ENCODE measurements around the gene CFAP119. TPM values are rescaled to one million over a fixed set of nuclear protein-coding genes. Genes with fewer than 3 reads are reported as not detected.

Gene CFAP119
- total and polyA plus RNA-seq, 10 of the 15 experiments (the other 5 are each of a cell fraction or from before 2014, with no cell fraction given), result 2.2 to 9.4 (median 4.3) TPM

- Histone ChIP-seq H3K79me2 (ENCODE audit: control insufficient read depth, insufficient read depth, low read length) (no peaks in the 10 kb centered on the region; the same call in 1 of the 2 replicates), H3K27ac (ENCODE audit: control insufficient read depth, insufficient read depth) (no peak overlapping the region), H3K9ac (ENCODE audit: control insufficient read depth, insufficient read depth, low read length) (no peak overlapping the region), H3K4me3 (no peak overlapping the region), H3K9me3 (replicated peaks; ENCODE audit: control insufficient read depth, insufficient read depth, low read length) (no peaks in the 10 kb centered on the region), H2AFZ (ENCODE audit: control insufficient read depth, low read depth, low read length) (no peak overlapping the region), H3K4me2 (ENCODE audit: control insufficient read depth, insufficient read depth) (no peak overlapping the region), H3K27me3 (replicated peaks in 1 of 2; ENCODE audit: control insufficient read depth in 2 of 2, insufficient read depth in 2 of 2, low read length in 1 of 2) (no peaks in the 10 kb centered on the region), H3K36me3 (ENCODE audit: control insufficient read depth in 2 of 2, insufficient read depth in 2 of 2, low read length in 1 of 2) (peaks cover 42 to 48% of the 10 kb centered on the region in 2 experiments), H3K4me1 (ENCODE audit: control insufficient read depth, insufficient read depth, low read length) (no peaks in the 10 kb centered on the region), H4K20me1 (ENCODE audit: control insufficient read depth, insufficient read depth) (no peaks in the 10 kb centered on the region)
- ChIA-PET SMC1A (ENCODE audit: uncharacterized antibody, unreplicated experiment) (no interaction called here), RAD21 (ENCODE audit: unreplicated experiment) (interaction anchor here (0.5 to 0.6 kb wide), 2 partner anchors 104 to 697 kb away, joined by 3 to 5 read pairs; no protein-coding TSS in a partner anchor), CTCF (interaction anchor here (1.1 to 1.2 kb wide), 2 partner anchors 9 to 12 kb away, joined by 3 to 6 read pairs; no protein-coding TSS in a partner anchor), POLR2A (no interaction called here)
- BruUV-seq (replicated peaks), result no TSS peak
- no peak for TF ChIP-seq MYB (IDR thresholded peaks at IDR 0.05; ENCODE audit: borderline replicate concordance, low read depth, low read length)
- TF ChIP-seq, protein P1, sequence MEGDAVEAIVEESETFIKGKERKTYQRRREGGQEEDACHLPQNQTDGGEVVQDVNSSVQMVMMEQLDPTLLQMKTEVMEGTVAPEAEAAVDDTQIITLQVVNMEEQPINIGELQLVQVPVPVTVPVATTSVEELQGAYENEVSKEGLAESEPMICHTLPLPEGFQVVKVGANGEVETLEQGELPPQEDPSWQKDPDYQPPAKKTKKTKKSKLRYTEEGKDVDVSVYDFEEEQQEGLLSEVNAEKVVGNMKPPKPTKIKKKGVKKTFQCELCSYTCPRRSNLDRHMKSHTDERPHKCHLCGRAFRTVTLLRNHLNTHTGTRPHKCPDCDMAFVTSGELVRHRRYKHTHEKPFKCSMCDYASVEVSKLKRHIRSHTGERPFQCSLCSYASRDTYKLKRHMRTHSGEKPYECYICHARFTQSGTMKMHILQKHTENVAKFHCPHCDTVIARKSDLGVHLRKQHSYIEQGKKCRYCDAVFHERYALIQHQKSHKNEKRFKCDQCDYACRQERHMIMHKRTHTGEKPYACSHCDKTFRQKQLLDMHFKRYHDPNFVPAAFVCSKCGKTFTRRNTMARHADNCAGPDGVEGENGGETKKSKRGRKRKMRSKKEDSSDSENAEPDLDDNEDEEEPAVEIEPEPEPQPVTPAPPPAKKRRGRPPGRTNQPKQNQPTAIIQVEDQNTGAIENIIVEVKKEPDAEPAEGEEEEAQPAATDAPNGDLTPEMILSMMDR (IDR thresholded peaks at IDR 0.05 in 2 of 3, conservative IDR thresholded peaks at IDR 0.05 in 1 of 3; ENCODE audit: control insufficient read depth in 2 of 3, extremely low read depth in 1 of 3, insufficient read depth in 1 of 3, low read depth in 3 of 3, low read length in 3 of 3), result peak in 1 of 3 experiments; percentile 30; a peak in 1 of 6 replicates
- FAIRE-seq (no peak), DNase-seq (ENCODE audit: low read depth, low spot score) (no peak), ATAC-seq (peak; percentile 43; the same call in 2 of the 3 replicates)
- intact Hi-C loops (cut with micrococcal nuclease; ENCODE audit: unreplicated experiment), result no loop called here
- in situ Hi-C loops (cut with MboI), result no loop called here
- 85% methylated on average over 5 of the region's 6 CpGs for WGBS (ENCODE audit: insufficient coverage, insufficient replicate concordance, low lambda C conversion rate, missing lambda C conversion rate)
Observed at GRCh38 chr16:30722443-30722842, 39.4 kb downstream of the CFAP119 start.

DNA sequence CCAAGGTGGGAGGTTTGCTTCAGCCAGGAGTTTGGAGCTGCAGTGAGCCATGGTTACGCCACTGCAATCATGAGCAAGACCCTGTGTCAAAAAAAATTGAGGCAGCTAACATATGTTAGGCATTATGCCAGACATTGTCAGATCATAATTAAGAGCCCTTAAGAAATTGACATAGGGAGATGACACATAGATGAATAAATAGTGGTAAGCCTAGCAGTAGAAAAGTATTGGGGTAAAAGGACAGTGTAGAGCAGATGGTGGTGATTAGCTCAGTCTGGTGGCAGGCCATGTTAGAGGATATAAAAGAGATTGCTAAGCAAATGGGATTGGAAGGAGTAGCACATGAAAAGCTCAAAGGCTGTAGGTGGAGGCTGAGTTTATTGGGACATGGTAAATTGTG, 40.3 kb downstream of the CFAP119 start:
- H3K79me2 ChIP-seq (ENCODE audit: control insufficient read depth, insufficient read depth, low read length), result no peaks in the 10 kb centered on the region; the same call in 1 of the 2 replicates
- ATAC-seq (no peak), DNase-seq (ENCODE audit: low read depth, low spot score) (no peak), FAIRE-seq (no peak)
- H3K9me3 ChIP-seq (replicated peaks; ENCODE audit: control insufficient read depth, insufficient read depth, low read length), result no peaks in the 10 kb centered on the region
- no peaks in the 10 kb centered on the region for H3K4me1 ChIP-seq (ENCODE audit: control insufficient read depth, insufficient read depth, low read length)
- WGBS (ENCODE audit: insufficient coverage, insufficient replicate concordance, low lambda C conversion rate, missing lambda C conversion rate), result 100% methylated on average over 1 of the region's 1 CpG
- no peak overlapping the region for H3K27ac ChIP-seq (ENCODE audit: control insufficient read depth, insufficient read depth)
- intact Hi-C loops (cut with micrococcal nuclease; ENCODE audit: unreplicated experiment) (no loop called here), in situ Hi-C loops (cut with MboI) (no loop called here)
- CTCF ChIA-PET, result interaction anchor here (1.2 to 1.3 kb wide), 2 partner anchors 10 to 26 kb away, joined by 3 to 6 read pairs; partner anchors contain the start of gene PHKG2
- RAD21 ChIA-PET (ENCODE audit: unreplicated experiment), result no interaction called here
- H3K4me2 ChIP-seq (ENCODE audit: control insufficient read depth, insufficient read depth), result no peak overlapping the region
- no peak overlapping the region for H3K4me3 ChIP-seq
- H3K9ac ChIP-seq (ENCODE audit: control insufficient read depth, insufficient read depth, low read length), result no peak overlapping the region
- H4K20me1 ChIP-seq (ENCODE audit: control insufficient read depth, insufficient read depth), result no peaks in the 10 kb centered on the region
- H3K36me3 ChIP-seq (ENCODE audit: control insufficient read depth in 2 of 2, insufficient read depth in 2 of 2, low read length in 1 of 2), result peaks cover 49 to 50% of the 10 kb centered on the region in 2 experiments
- no peak for TF ChIP-seq ASH2L (IDR thresholded peaks at IDR 0.05; ENCODE audit: borderline replicate concordance, low read depth)
- TF ChIP-seq POLR2AphosphoS5 (IDR thresholded peaks at IDR 0.05; ENCODE audit: low read length), result no peak
- no peak for TF ChIP-seq MXI1 (IDR thresholded peaks at IDR 0.05; ENCODE audit: low read depth, low read length)
- TF ChIP-seq, protein P2, sequence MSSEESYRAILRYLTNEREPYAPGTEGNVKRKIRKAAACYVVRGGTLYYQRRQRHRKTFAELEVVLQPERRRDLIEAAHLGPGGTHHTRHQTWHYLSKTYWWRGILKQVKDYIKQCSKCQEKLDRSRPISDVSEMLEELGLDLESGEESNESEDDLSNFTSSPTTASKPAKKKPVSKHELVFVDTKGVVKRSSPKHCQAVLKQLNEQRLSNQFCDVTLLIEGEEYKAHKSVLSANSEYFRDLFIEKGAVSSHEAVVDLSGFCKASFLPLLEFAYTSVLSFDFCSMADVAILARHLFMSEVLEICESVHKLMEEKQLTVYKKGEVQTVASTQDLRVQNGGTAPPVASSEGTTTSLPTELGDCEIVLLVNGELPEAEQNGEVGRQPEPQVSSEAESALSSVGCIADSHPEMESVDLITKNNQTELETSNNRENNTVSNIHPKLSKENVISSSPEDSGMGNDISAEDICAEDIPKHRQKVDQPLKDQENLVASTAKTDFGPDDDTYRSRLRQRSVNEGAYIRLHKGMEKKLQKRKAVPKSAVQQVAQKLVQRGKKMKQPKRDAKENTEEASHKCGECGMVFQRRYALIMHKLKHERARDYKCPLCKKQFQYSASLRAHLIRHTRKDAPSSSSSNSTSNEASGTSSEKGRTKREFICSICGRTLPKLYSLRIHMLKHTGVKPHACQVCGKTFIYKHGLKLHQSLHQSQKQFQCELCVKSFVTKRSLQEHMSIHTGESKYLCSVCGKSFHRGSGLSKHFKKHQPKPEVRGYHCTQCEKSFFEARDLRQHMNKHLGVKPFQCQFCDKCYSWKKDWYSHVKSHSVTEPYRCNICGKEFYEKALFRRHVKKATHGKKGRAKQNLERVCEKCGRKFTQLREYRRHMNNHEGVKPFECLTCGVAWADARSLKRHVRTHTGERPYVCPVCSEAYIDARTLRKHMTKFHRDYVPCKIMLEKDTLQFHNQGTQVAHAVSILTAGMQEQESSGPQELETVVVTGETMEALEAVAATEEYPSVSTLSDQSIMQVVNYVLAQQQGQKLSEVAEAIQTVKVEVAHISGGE (CRISPR knock-in tag; IDR thresholded peaks at IDR 0.05), result no peak
- TF ChIP-seq ZNF384 (IDR thresholded peaks at IDR 0.05; ENCODE audit: borderline replicate concordance, low read depth, low read length), result no peak
- TF ChIP-seq EP300 (IDR thresholded peaks at IDR 0.05; ENCODE audit: borderline replicate concordance in 1 of 2, control insufficient read depth in 1 of 2, low read depth in 2 of 2, low read length in 2 of 2), result no peak
- TF ChIP-seq, protein P3, sequence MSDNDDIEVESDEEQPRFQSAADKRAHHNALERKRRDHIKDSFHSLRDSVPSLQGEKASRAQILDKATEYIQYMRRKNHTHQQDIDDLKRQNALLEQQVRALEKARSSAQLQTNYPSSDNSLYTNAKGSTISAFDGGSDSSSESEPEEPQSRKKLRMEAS (IDR thresholded peaks at IDR 0.05; ENCODE audit: low read depth, low read length), result no peak
- TF ChIP-seq NBN (IDR thresholded peaks at IDR 0.05), result no peak
- no peak for TF ChIP-seq CBX3 (IDR thresholded peaks at IDR 0.05; ENCODE audit: borderline replicate concordance, low read depth)
- POLR2A ChIA-PET, result no interaction called here
- H3K27me3 ChIP-seq (replicated peaks in 1 of 2; ENCODE audit: control insufficient read depth in 2 of 2, insufficient read depth in 2 of 2, low read length in 1 of 2), result no peaks in the 10 kb centered on the region
- SMC1A ChIA-PET (ENCODE audit: uncharacterized antibody, unreplicated experiment), result no interaction called here
- no peak overlapping the region for H2AFZ ChIP-seq (ENCODE audit: control insufficient read depth, low read depth, low read length)
- BruUV-seq (replicated peaks), result no TSS peak

Data from GM12878 (cell line).